WTC11 (cell line): Measurements from ENCODE around the gene GABRB3. TPM values are rescaled to one million over a fixed set of nuclear protein-coding genes. Genes with fewer than 3 reads are reported as not detected.
"Not testable (repeated sequence)": the region's sequence is repeated elsewhere in the genome, so short reads cannot be mapped to it uniquely, and the experiment has no call there.

Experiments used
- ATAC-seq: fragments of 200-7000 bp; cut with Tn5 transposase; 2 replicates; pipeline ENCODE4 v1.10.0; 2021; ENCODE audit warnings: mild to moderate bottlenecking, moderate library complexity
- CTCF ChIA-PET: fragments of 300-600 bp; sonication (Branson Sonifier 250); formaldehyde crosslinking; loops from one replicate; lab custom pipeline; 2021; ENCODE audit warnings: antibody characterized with exemption; lab: Charles Lee
- POLR2A ChIA-PET: fragments of 350-600 bp; sonication (Branson Sonifier 250); formaldehyde crosslinking; loops from one replicate; lab custom pipeline; 2021; ENCODE audit warnings: antibody characterized with exemption; lab: Charles Lee
- DNase-seq: peaks from one replicate; pipeline ENCODE4 v3.0.0; 2021; ENCODE audit warnings: low spot score
- H3K27ac Mint-ChIP-seq: 2 replicates; pipeline ENCODE4 v1.8.0; 2021; ENCODE audit warnings: mixed read lengths
- H3K27me3 Mint-ChIP-seq: 2 replicates; pipeline ENCODE4 v1.8.0; 2021; ENCODE audit warnings: low read depth, mild to moderate bottlenecking, moderate library complexity, mixed read lengths
- H3K36me3 Mint-ChIP-seq: 2 replicates; pipeline ENCODE4 v1.8.0; 2021; ENCODE audit warnings: mixed read lengths
- H3K4me1 Mint-ChIP-seq: 2 replicates; pipeline ENCODE4 v1.8.0; 2022; ENCODE audit warnings: mixed read lengths
- H3K4me3 Mint-ChIP-seq: 2 replicates; pipeline ENCODE4 v1.8.0; 2021; ENCODE audit warnings: mild to moderate bottlenecking, moderate library complexity, mixed read lengths
- H3K9me3 Mint-ChIP-seq: 2 replicates; pipeline ENCODE4 v1.8.0; 2021; ENCODE audit warnings: mixed read lengths
- IRF2 ChIP-seq: sonication (generic); formaldehyde crosslinking; IDR thresholded peaks from 2 replicates; pipeline ENCODE4 v1.8.0; 2022; ENCODE audit warnings: low read depth, missing genetic modification reagents, borderline replicate concordance
- OVOL2 ChIP-seq: fragments of 250-450 bp; sonication (Bioruptor Pico); IDR thresholded peaks from 2 replicates; pipeline ENCODE4 v1.9.0; 2021; ENCODE audit warnings: mild to moderate bottlenecking, borderline replicate concordance
- SMAD3 ChIP-seq: sonication (generic); formaldehyde crosslinking; IDR thresholded peaks from 2 replicates; pipeline ENCODE4 v1.8.0; 2022; ENCODE audit warnings: missing genetic modification reagents, mild to moderate bottlenecking, borderline replicate concordance
- TEAD4 ChIP-seq: sonication (generic); formaldehyde crosslinking; IDR thresholded peaks from 2 replicates; pipeline ENCODE4 v1.8.0; 2022; ENCODE audit warnings: mild to moderate bottlenecking, missing genetic modification reagents
- ZNF232 ChIP-seq: sonication (generic); formaldehyde crosslinking; IDR thresholded peaks from 2 replicates; pipeline ENCODE4 v1.8.0; 2022; ENCODE audit warnings: mild to moderate bottlenecking, missing genetic modification reagents
- ZNF396 ChIP-seq: fragments of 250-450 bp; sonication (Bioruptor Pico); IDR thresholded peaks from 2 replicates; pipeline ENCODE4 v1.8.0; 2021; ENCODE audit warnings: mild to moderate bottlenecking, moderate library complexity, borderline replicate concordance
- total RNA-seq: library from RNA; stranded (reverse); gene quantifications from 3 replicates; pipeline ENCODE4 v1.2.3, GENCODE V29; 2021
- TF ChIP-seq, protein P1 (sequence below): sonication (generic); formaldehyde crosslinking; IDR thresholded peaks from 2 replicates; pipeline ENCODE4 v1.8.1; 2023; ENCODE audit warnings: mild to moderate bottlenecking, missing genetic modification reagents, borderline replicate concordance
- TF ChIP-seq, protein P2 (sequence below): fragments of 250-450 bp; sonication (Bioruptor Pico); IDR thresholded peaks from 2 replicates; pipeline ENCODE4 v1.9.0; 2021; ENCODE audit warnings: moderate library complexity, mild to moderate bottlenecking, inconsistent platforms, borderline replicate concordance
- TF ChIP-seq, protein P3 (sequence below): sonication (generic); formaldehyde crosslinking; IDR thresholded peaks from 2 replicates; pipeline ENCODE4 v1.8.0; 2022; ENCODE audit warnings: mild to moderate bottlenecking, missing genetic modification reagents
- TF ChIP-seq, protein P4 (sequence below): sonication (generic); formaldehyde crosslinking; IDR thresholded peaks from 2 replicates; pipeline ENCODE4 v1.8.1; 2023; ENCODE audit warnings: mild to moderate bottlenecking, missing genetic modification reagents, moderate library complexity
- TF ChIP-seq, protein P5 (sequence below): sonication (generic); formaldehyde crosslinking; IDR thresholded peaks from 2 replicates; pipeline ENCODE4 v1.8.1; 2022; ENCODE audit warnings: mild to moderate bottlenecking, missing genetic modification reagents, moderate library complexity, borderline replicate concordance
- TF ChIP-seq, protein P6 (sequence below): sonication (generic); formaldehyde crosslinking; IDR thresholded peaks from 2 replicates; pipeline ENCODE4 v1.8.0; 2022; ENCODE audit warnings: mild to moderate bottlenecking, missing genetic modification reagents
- TF ChIP-seq, protein P7 (sequence below): fragments of 250-450 bp; sonication (Bioruptor Pico); IDR thresholded peaks from 2 replicates; pipeline ENCODE4 v2.1.2; 2022; ENCODE audit warnings: mild to moderate bottlenecking, moderate library complexity
- TF ChIP-seq, protein P8 (sequence below): sonication (generic); formaldehyde crosslinking; IDR thresholded peaks from 2 replicates; pipeline ENCODE4 v1.8.0; 2023; ENCODE audit warnings: missing genetic modification reagents, mild to moderate bottlenecking, borderline replicate concordance

The GABRB3 gene
- total RNA-seq, 1 experiment from 2014 or later = 203 TPM

DNA sequence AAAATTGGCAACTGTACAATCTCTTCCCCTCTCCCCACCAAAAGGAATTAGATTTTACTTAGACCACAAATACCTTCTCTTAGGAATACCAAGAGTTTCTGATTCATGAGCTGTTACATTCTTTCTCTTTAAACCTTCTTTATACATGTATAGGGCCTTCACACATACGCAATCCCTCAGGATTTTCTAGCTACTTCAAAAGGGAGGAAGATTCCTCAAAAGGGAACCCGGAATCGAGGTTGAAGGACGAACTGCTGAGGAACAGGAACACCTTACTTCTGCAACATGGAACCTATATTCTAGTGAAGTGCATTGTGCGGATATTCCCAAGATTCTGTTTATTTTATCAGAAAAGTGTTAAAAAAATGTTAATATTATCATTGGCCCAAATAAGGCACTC, 52.3 kb downstream of the GABRB3 start (continued):
- TF ChIP-seq, protein P1, sequence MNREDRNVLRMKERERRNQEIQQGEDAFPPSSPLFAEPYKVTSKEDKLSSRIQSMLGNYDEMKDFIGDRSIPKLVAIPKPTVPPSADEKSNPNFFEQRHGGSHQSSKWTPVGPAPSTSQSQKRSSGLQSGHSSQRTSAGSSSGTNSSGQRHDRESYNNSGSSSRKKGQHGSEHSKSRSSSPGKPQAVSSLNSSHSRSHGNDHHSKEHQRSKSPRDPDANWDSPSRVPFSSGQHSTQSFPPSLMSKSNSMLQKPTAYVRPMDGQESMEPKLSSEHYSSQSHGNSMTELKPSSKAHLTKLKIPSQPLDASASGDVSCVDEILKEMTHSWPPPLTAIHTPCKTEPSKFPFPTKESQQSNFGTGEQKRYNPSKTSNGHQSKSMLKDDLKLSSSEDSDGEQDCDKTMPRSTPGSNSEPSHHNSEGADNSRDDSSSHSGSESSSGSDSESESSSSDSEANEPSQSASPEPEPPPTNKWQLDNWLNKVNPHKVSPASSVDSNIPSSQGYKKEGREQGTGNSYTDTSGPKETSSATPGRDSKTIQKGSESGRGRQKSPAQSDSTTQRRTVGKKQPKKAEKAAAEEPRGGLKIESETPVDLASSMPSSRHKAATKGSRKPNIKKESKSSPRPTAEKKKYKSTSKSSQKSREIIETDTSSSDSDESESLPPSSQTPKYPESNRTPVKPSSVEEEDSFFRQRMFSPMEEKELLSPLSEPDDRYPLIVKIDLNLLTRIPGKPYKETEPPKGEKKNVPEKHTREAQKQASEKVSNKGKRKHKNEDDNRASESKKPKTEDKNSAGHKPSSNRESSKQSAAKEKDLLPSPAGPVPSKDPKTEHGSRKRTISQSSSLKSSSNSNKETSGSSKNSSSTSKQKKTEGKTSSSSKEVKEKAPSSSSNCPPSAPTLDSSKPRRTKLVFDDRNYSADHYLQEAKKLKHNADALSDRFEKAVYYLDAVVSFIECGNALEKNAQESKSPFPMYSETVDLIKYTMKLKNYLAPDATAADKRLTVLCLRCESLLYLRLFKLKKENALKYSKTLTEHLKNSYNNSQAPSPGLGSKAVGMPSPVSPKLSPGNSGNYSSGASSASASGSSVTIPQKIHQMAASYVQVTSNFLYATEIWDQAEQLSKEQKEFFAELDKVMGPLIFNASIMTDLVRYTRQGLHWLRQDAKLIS (CRISPR knock-in tag) = no peak
- no peak for TF ChIP-seq ZNF232 (CRISPR knock-in tag)
- TF ChIP-seq, protein P2, sequence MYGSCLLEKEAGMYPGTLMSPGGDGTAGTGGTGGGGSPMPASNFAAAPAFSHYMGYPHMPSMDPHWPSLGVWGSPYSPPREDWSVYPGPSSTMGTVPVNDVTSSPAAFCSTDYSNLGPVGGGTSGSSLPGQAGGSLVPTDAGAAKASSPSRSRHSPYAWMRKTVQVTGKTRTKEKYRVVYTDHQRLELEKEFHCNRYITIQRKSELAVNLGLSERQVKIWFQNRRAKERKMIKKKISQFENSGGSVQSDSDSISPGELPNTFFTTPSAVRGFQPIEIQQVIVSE (CRISPR knock-in tag) = no peak
- TF ChIP-seq, protein P3, sequence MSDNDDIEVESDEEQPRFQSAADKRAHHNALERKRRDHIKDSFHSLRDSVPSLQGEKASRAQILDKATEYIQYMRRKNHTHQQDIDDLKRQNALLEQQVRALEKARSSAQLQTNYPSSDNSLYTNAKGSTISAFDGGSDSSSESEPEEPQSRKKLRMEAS = no peak
- TF ChIP-seq, protein P4, sequence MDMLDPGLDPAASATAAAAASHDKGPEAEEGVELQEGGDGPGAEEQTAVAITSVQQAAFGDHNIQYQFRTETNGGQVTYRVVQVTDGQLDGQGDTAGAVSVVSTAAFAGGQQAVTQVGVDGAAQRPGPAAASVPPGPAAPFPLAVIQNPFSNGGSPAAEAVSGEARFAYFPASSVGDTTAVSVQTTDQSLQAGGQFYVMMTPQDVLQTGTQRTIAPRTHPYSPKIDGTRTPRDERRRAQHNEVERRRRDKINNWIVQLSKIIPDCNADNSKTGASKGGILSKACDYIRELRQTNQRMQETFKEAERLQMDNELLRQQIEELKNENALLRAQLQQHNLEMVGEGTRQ (CRISPR knock-in tag) = no peak

DNA sequence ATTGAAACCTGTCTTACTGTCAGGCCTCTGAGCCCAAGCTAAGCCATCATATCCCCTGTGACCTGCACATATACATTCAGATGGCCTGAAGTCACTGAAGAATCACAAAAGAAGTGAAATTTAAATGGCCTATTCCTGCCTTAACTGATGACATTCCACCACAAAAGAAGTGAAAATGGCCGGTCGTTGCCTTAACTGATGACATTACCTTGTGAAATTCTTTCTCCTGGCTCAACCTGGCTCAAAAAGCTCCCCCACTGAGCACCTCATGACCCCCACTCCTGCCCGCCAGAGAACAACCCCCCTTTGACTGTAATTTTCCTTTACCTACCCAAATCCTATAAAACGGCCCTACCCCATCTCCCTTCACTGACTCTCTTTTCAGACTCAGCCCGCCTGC, 53.0 kb downstream of the GABRB3 start:
- POLR2A ChIA-PET, H3K27me3 Mint-ChIP-seq, DNase-seq, ATAC-seq, H3K9me3 Mint-ChIP-seq: not testable (repeated sequence)
- peaks cover 91% of the 10 kb centered on the region for H3K4me1 Mint-ChIP-seq
- H3K27ac Mint-ChIP-seq = peak overlapping the region; percentile 64
- CTCF ChIA-PET = interaction anchor here (0.9 to 2.8 kb wide), 5 partner anchors 8 to 145 kb away, joined by 3 to 8 read pairs (median 6); no protein-coding TSS in a partner anchor
- TF ChIP-seq, protein P4 (CRISPR knock-in tag) = 0 out of 2 replicates have a peak, but pooled peaks have one; percentile 11
- TF ChIP-seq, all 79 proteins: peak for 1; not testable (repeated sequence) for 78
- peaks cover 14% of the 10 kb centered on the region for H3K36me3 Mint-ChIP-seq
- peak overlapping the region; percentile 50 for H3K4me3 Mint-ChIP-seq

DNA sequence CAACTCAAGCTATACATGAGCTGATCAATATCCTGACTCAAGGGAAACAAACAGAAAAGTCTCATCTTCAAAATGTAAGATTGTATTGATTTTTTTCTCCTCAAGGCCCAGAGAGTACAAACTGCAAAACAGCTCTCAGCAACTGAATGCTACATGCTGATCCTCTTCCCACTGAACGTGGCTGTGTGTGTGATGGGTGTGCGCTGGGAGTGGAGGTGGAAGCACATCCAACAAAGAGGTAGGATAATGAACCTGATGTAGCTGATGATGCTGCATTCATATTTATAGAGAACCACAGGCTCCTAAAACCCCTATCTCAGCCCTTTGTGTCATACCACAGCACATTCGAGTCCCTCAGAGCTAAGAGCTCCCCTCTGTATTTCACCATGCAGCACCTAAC, 56.8 kb downstream of the GABRB3 start:
- no peak overlapping the region for H3K4me3 Mint-ChIP-seq
- no peak for ATAC-seq
- CTCF ChIA-PET = no interaction called here
- peaks cover 14% of the 10 kb centered on the region for H3K36me3 Mint-ChIP-seq
- TF ChIP-seq ZNF396 (CRISPR knock-in tag) (no peak), TEAD4 (no peak), OVOL2 (CRISPR knock-in tag) (no peak), IRF2 (CRISPR knock-in tag) (no peak), SMAD3 (CRISPR knock-in tag) (no peak)
- TF ChIP-seq, protein P5, sequence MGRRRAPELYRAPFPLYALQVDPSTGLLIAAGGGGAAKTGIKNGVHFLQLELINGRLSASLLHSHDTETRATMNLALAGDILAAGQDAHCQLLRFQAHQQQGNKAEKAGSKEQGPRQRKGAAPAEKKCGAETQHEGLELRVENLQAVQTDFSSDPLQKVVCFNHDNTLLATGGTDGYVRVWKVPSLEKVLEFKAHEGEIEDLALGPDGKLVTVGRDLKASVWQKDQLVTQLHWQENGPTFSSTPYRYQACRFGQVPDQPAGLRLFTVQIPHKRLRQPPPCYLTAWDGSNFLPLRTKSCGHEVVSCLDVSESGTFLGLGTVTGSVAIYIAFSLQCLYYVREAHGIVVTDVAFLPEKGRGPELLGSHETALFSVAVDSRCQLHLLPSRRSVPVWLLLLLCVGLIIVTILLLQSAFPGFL (CRISPR knock-in tag) = no peak
- TF ChIP-seq, protein P6, sequence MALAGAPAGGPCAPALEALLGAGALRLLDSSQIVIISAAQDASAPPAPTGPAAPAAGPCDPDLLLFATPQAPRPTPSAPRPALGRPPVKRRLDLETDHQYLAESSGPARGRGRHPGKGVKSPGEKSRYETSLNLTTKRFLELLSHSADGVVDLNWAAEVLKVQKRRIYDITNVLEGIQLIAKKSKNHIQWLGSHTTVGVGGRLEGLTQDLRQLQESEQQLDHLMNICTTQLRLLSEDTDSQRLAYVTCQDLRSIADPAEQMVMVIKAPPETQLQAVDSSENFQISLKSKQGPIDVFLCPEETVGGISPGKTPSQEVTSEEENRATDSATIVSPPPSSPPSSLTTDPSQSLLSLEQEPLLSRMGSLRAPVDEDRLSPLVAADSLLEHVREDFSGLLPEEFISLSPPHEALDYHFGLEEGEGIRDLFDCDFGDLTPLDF (CRISPR knock-in tag) = no peak
- TF ChIP-seq, protein P7, sequence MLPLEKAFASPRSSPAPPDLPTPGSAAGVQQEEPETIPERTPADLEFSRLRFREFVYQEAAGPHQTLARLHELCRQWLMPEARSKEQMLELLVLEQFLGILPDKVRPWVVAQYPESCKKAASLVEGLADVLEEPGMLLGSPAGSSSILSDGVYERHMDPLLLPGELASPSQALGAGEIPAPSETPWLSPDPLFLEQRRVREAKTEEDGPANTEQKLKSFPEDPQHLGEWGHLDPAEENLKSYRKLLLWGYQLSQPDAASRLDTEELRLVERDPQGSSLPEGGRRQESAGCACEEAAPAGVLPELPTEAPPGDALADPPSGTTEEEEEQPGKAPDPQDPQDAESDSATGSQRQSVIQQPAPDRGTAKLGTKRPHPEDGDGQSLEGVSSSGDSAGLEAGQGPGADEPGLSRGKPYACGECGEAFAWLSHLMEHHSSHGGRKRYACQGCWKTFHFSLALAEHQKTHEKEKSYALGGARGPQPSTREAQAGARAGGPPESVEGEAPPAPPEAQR = no peak
- TF ChIP-seq, protein P8, sequence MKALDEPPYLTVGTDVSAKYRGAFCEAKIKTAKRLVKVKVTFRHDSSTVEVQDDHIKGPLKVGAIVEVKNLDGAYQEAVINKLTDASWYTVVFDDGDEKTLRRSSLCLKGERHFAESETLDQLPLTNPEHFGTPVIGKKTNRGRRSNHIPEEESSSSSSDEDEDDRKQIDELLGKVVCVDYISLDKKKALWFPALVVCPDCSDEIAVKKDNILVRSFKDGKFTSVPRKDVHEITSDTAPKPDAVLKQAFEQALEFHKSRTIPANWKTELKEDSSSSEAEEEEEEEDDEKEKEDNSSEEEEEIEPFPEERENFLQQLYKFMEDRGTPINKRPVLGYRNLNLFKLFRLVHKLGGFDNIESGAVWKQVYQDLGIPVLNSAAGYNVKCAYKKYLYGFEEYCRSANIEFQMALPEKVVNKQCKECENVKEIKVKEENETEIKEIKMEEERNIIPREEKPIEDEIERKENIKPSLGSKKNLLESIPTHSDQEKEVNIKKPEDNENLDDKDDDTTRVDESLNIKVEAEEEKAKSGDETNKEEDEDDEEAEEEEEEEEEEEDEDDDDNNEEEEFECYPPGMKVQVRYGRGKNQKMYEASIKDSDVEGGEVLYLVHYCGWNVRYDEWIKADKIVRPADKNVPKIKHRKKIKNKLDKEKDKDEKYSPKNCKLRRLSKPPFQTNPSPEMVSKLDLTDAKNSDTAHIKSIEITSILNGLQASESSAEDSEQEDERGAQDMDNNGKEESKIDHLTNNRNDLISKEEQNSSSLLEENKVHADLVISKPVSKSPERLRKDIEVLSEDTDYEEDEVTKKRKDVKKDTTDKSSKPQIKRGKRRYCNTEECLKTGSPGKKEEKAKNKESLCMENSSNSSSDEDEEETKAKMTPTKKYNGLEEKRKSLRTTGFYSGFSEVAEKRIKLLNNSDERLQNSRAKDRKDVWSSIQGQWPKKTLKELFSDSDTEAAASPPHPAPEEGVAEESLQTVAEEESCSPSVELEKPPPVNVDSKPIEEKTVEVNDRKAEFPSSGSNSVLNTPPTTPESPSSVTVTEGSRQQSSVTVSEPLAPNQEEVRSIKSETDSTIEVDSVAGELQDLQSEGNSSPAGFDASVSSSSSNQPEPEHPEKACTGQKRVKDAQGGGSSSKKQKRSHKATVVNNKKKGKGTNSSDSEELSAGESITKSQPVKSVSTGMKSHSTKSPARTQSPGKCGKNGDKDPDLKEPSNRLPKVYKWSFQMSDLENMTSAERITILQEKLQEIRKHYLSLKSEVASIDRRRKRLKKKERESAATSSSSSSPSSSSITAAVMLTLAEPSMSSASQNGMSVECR (CRISPR knock-in tag) = no peak
- POLR2A ChIA-PET = no interaction called here
- peaks cover 8% of the 10 kb centered on the region for H3K9me3 Mint-ChIP-seq
- H3K4me1 Mint-ChIP-seq = peaks cover 91% of the 10 kb centered on the region
- H3K27ac Mint-ChIP-seq = no peak overlapping the region
- no peaks in the 10 kb centered on the region for H3K27me3 Mint-ChIP-seq
- no peak for DNase-seq
